A549 (cell line): Measurements from ENCODE around the gene BICC1. TPM values are rescaled to one million over a fixed set of nuclear protein-coding genes. Genes with fewer than 3 reads are reported as not detected.

Experiments
- ATAC-seq, 2 experiments: fragments of 200-7000 bp in 1 of 2; fragments of >200 bp in 1 of 2; cut with Nextera tagmentation in 1 of 2; cut with Tn5 transposase in 1 of 2; 3 replicates each; pipeline versions ENCODE4 v1.8.0 to v1.9.1; 2018 to 2020; ENCODE audit warnings: mild to moderate bottlenecking in 1 of 2, moderate library complexity in 1 of 2
- CTCF ChIA-PET: fragments of 300-600 bp; sonication (Branson Sonifier 250); formaldehyde crosslinking; extraction: SDS; loops from one replicate; lab custom pipeline; 2021; ENCODE audit warnings: antibody characterized with exemption, inconsistent platforms; lab: Yijun Ruan, JAX
- POLR2A ChIA-PET: fragments of 350-600 bp; formaldehyde crosslinking; extraction: SDS; loops from one replicate; lab custom pipeline; 2021; ENCODE audit warnings: antibody characterized with exemption, inconsistent platforms; lab: Yijun Ruan, JAX
- DNase-seq, 2 experiments: peaks; one replicate each; pipeline versions ENCODE4 v3.0.0 to v3.0.0-alpha.2; 2011 to 2016; ENCODE audit warnings: low read depth in 1 of 2, low spot score in 1 of 2
- FAIRE-seq: peaks from 2 replicates; lab custom pipeline; 2011; peaks lifted over from hg19 to GRCh38; lab: Jason Lieb, UNC
- H3K27ac ChIP-seq, 2 experiments: fragments of >200 bp; sonication (Bioruptor Twin); formaldehyde crosslinking; 3 replicates each; pipeline ENCODE4 v1.5.1; 2016 to 2017
- H3K4me1 ChIP-seq: fragments of >200 bp; sonication (Bioruptor Twin); formaldehyde crosslinking; 3 replicates; pipeline ENCODE4 v1.6.1; 2016
- H3K4me2 ChIP-seq: fragments of >200 bp; sonication (Bioruptor Twin); formaldehyde crosslinking; 3 replicates; pipeline ENCODE4 v1.6.1; 2016
- H3K4me3 ChIP-seq: fragments of >200 bp; sonication (Bioruptor Twin); formaldehyde crosslinking; 3 replicates; pipeline ENCODE4 v1.5.1; 2016
- H3K9me3 ChIP-seq: fragments of >200 bp; sonication (Bioruptor Twin); formaldehyde crosslinking; 3 replicates; pipeline ENCODE4 v1.6.1; 2016
- CTCF ChIP-seq: fragments of >200 bp; sonication (Bioruptor Twin); formaldehyde crosslinking; IDR thresholded peaks from 3 replicates; pipeline ENCODE4 v1.5.1; 2016
- FOXS1 ChIP-seq: fragments of 250-450 bp; sonication (Bioruptor Pico); IDR thresholded peaks from 2 replicates; pipeline ENCODE4 v1.5.0; 2020; ENCODE audit warnings: mild to moderate bottlenecking, moderate library complexity
- GATA3 ChIP-seq: IDR thresholded peaks from 2 replicates; pipeline ENCODE4 v1.6.1; 2012; ENCODE audit warnings: borderline replicate concordance
- HES2 ChIP-seq: fragments of >200 bp; sonication (Bioruptor Twin); formaldehyde crosslinking; IDR thresholded peaks from 2 replicates; pipeline ENCODE4 v1.6.1; 2016
- HEYL ChIP-seq: fragments of 250-450 bp; sonication (Bioruptor Pico); IDR thresholded peaks from 2 replicates; pipeline ENCODE4 v1.8.0; 2021; ENCODE audit warnings: mild to moderate bottlenecking, moderate library complexity
- JUN ChIP-seq, 2 experiments: fragments of >200 bp; sonication (Bioruptor Twin); formaldehyde crosslinking; IDR thresholded peaks; 2 replicates in 1 of 2; 3 replicates in 1 of 2; pipeline ENCODE4 v1.6.1; 2016 to 2017
- JUNB ChIP-seq: fragments of >200 bp; sonication (Bioruptor Twin); formaldehyde crosslinking; IDR thresholded peaks from 2 replicates; pipeline ENCODE4 v1.6.1; 2016
- KDM1A ChIP-seq: fragments of 200-600 bp; sonication (generic); IDR thresholded peaks from 2 replicates; pipeline ENCODE4 v1.6.1; 2016; ENCODE audit warnings: low read depth, mild to moderate bottlenecking
- KDM5A ChIP-seq: fragments of 200-600 bp; sonication (generic); IDR thresholded peaks from 2 replicates; pipeline ENCODE4 v1.6.1; 2016; ENCODE audit warnings: antibody characterized with exemption, mild to moderate bottlenecking
- MAFK ChIP-seq: fragments of 450-650 bp; IDR thresholded peaks from 2 replicates; pipeline ENCODE4 v1.6.1; 2014; ENCODE audit not compliant: partially characterized antibody
- MAX ChIP-seq: IDR thresholded peaks from 2 replicates; pipeline ENCODE4 v1.6.1; 2012
- NR3C1 ChIP-seq: fragments of >200 bp; sonication (Bioruptor Twin); formaldehyde crosslinking; IDR thresholded peaks from 3 replicates; pipeline ENCODE4 v1.6.1; 2017
- POLR2A ChIP-seq: IDR thresholded peaks from 2 replicates; pipeline ENCODE4 v1.6.1; 2012; ENCODE audit warnings: mild to moderate bottlenecking, low read length
- RAD21 ChIP-seq, 2 experiments: fragments of >200 bp in 1 of 2; sonication (Bioruptor Twin) in 1 of 2; formaldehyde crosslinking in 1 of 2; IDR thresholded peaks in 1 of 2; conservative IDR thresholded peaks in 1 of 2; 2 replicates in 1 of 2; 3 replicates in 1 of 2; pipeline ENCODE4 v1.6.1; 2012 to 2018; ENCODE audit warnings: inconsistent platforms in 1 of 2
- REST ChIP-seq: fragments of 200-600 bp; sonication (generic); IDR thresholded peaks from 2 replicates; pipeline ENCODE4 v1.6.1; 2016; ENCODE audit warnings: antibody characterized with exemption, mild to moderate bottlenecking, moderate library complexity
- USF2 ChIP-seq: fragments of 450-650 bp; IDR thresholded peaks from 2 replicates; pipeline ENCODE4 v1.6.1; 2014; ENCODE audit warnings: antibody characterized with exemption
- ZFP36 ChIP-seq: fragments of 450-650 bp; IDR thresholded peaks from 2 replicates; pipeline ENCODE4 v1.6.1; 2014; ENCODE audit warnings: borderline replicate concordance; ENCODE audit not compliant: partially characterized antibody
- ZNF302 ChIP-seq: fragments of 250-450 bp; sonication (Bioruptor Pico); IDR thresholded peaks from 2 replicates; pipeline ENCODE4 v1.9.0; 2021; ENCODE audit warnings: inconsistent platforms, mild to moderate bottlenecking, moderate library complexity
- WGBS: methylation state at CpG from one replicate; pipeline ENCODE4 v1.1.6; 2017; ENCODE audit errors: missing lambda C conversion rate; 5-methylcytosine and 5-hydroxymethylcytosine counted together
- polyA plus RNA-seq, 4 experiments: library from polyadenylated mRNA; depleted of rRNA in 3 of 4; stranded (reverse); fragments of >200 nt; fragmentation: RNase III in 1 of 4; extraction: RNeasy Plus Mini Kit Qiagen cat#74134 plus additional on column Dnase treatment in 1 of 4; gene quantifications; 2 replicates in 3 of 4; 3 replicates in 1 of 4; pipeline ENCODE4 v1.2.3, GENCODE V29; 2011 to 2017

Gene BICC1
- polyA plus RNA-seq, 2 of the 4 experiments (the other 2 are of a cell fraction) = 36.9 to 56.8 TPM

- no peak for TF ChIP-seq ZNF302
- TF ChIP-seq MAX = no peak
- no peak for TF ChIP-seq KDM5A
- TF ChIP-seq ZFP36 = no peak
- no peak for TF ChIP-seq MAFK
- TF ChIP-seq GATA3 = peak; percentile 39; the same call in 1 of the 2 replicates
- TF ChIP-seq RAD21 (conservative IDR thresholded peaks at IDR 0.05 in 1 of 2, IDR thresholded peaks at IDR 0.05 in 1 of 2) = peak in 1 of 2 experiments; percentile 22; a peak in 1 of 5 replicates
Measured at GRCh38 chr10:58625070-58625469, 112.4 kb downstream of the BICC1 start (continued).

- POLR2A ChIA-PET = no interaction called here
- H3K27ac ChIP-seq = no peak overlapping the region
- CTCF ChIA-PET = no interaction called here
- no peak overlapping the region for H3K4me2 ChIP-seq
- 92% methylated on average over 6 of the region's 6 CpGs for WGBS
- no peak for ATAC-seq
- H3K4me3 ChIP-seq = no peak overlapping the region
- no peak for TF ChIP-seq USF2
- no peak for TF ChIP-seq CTCF
- no peak for TF ChIP-seq JUNB
- no peak for TF ChIP-seq KDM1A
- no peak for TF ChIP-seq HES2
- no peak for TF ChIP-seq FOXS1 (CRISPR knock-in tag)
- TF ChIP-seq REST = no peak
- TF ChIP-seq NR3C1 = no peak
- TF ChIP-seq RAD21 (conservative IDR thresholded peaks at IDR 0.05 in 1 of 2, IDR thresholded peaks at IDR 0.05 in 1 of 2) = no peak
- no peak for TF ChIP-seq HEYL (CRISPR knock-in tag)
- DNase-seq = no peak
- 0 out of 3 replicates have a peak, but pooled peaks cover 4% of the 10 kb centered on the region for H3K9me3 ChIP-seq
- FAIRE-seq = no peak
- peaks cover 38% of the 10 kb centered on the region for H3K4me1 ChIP-seq
Measured at GRCh38 chr10:58627392-58627791, 114.7 kb downstream of the BICC1 start.

GRCh38 chr10:58631715-58632114, 119.0 kb downstream of the BICC1 start:
- CTCF ChIA-PET = interaction anchor here (1.4 to 2.2 kb wide), 2 partner anchors 10 to 217 kb away, joined by 3 to 8 read pairs; no protein-coding TSS in a partner anchor
- peak overlapping the region in 1 of 2 experiments; percentile 53; a peak in 3 of 6 replicates for H3K27ac ChIP-seq
- ATAC-seq (no peak), DNase-seq (peak in 1 of 2 experiments; percentile 24), FAIRE-seq (no peak)
- peaks cover 31% of the 10 kb centered on the region for H3K4me1 ChIP-seq
- H3K9me3 ChIP-seq = 0 out of 3 replicates have a peak, but pooled peaks cover 4% of the 10 kb centered on the region
- H3K4me3 ChIP-seq = no peak overlapping the region
- H3K4me2 ChIP-seq = peak overlapping the region; percentile 21; the same call in 2 of the 3 replicates
- TF ChIP-seq CTCF = 0 out of 3 replicates have a peak, but pooled peaks have one; percentile 10
- no peak for TF ChIP-seq MAX
- no peak for TF ChIP-seq POLR2A
- TF ChIP-seq JUN (IDR thresholded peaks at IDR 0.05) = no peak
- POLR2A ChIA-PET = no interaction called here
- 78% methylated on average over 2 of the region's 2 CpGs for WGBS
